Keratinocyte (primary cell): Measurements from ENCODE around the gene TPD52L1. TPM values are rescaled to one million over a fixed set of nuclear protein-coding genes. Genes with fewer than 3 reads are reported as not detected.

Experiments used
- DNase-seq: peaks from one replicate; pipeline ENCODE4 v3.0.0-alpha.2; 2011; ENCODE audit warnings: low read depth, missing footprints, low spot score
- FAIRE-seq: peaks from 2 replicates; lab custom pipeline; 2011; peaks lifted over from hg19 to GRCh38; lab: Jason Lieb, UNC
- H2AFZ ChIP-seq: 2 replicates; pipeline ENCODE4 v1.6.0; 2012; ENCODE audit warnings: low read length, control low read depth, inconsistent platforms; ENCODE audit not compliant: control insufficient read depth
- H3K27ac ChIP-seq: 2 replicates; pipeline ENCODE4 v1.5.1; 2011; ENCODE audit warnings: low read length; ENCODE audit not compliant: control insufficient read depth, insufficient read depth
- H3K27me3 ChIP-seq: 3 replicates; pipeline ENCODE4 v1.6.0; 2011; ENCODE audit warnings: low read length; ENCODE audit not compliant: control insufficient read depth, insufficient read depth; ENCODE audit errors: extremely low read depth
- H3K36me3 ChIP-seq, 2 experiments: 2 replicates in 1 of 2; 3 replicates in 1 of 2; pipeline ENCODE4 v1.5.1; 2011; ENCODE audit warnings: low read length in 2 of 2, mild to moderate bottlenecking in 1 of 2; ENCODE audit not compliant: control insufficient read depth in 2 of 2, insufficient read depth in 2 of 2; ENCODE audit errors: extremely low read depth in 1 of 2
- H3K4me1 ChIP-seq: 3 replicates; pipeline ENCODE4 v1.5.1; 2011; ENCODE audit warnings: low read length; ENCODE audit not compliant: control insufficient read depth, insufficient read depth; ENCODE audit errors: extremely low read depth
- H3K4me2 ChIP-seq: 3 replicates; pipeline ENCODE4 v1.6.0; 2011; ENCODE audit warnings: low read depth, low read length; ENCODE audit not compliant: control insufficient read depth, insufficient read depth; ENCODE audit errors: extremely low read depth
- H3K4me3 ChIP-seq, 3 experiments: fragments of 200-600 bp in 1 of 3; sonication (generic) in 1 of 3; 2 replicates in 2 of 3; 3 replicates in 1 of 3; pipeline ENCODE4 v1.5.1; 2011 to 2016; ENCODE audit warnings: low read length in 3 of 3, mild to moderate bottlenecking in 3 of 3, control low read depth in 2 of 3, inconsistent platforms in 1 of 3, low read depth in 1 of 3, mixed read lengths in 1 of 3, mixed run types in 1 of 3, moderate library complexity in 1 of 3; ENCODE audit not compliant: control insufficient read depth in 2 of 3, insufficient read depth in 2 of 3; ENCODE audit errors: extremely low read depth in 1 of 3
- H3K79me2 ChIP-seq: 2 replicates; pipeline ENCODE4 v1.6.0; 2012; ENCODE audit warnings: low read length; ENCODE audit not compliant: control insufficient read depth, insufficient read depth
- H3K9ac ChIP-seq: 3 replicates; pipeline ENCODE4 v1.6.0; 2011; ENCODE audit warnings: low read length; ENCODE audit not compliant: control insufficient read depth, insufficient read depth; ENCODE audit errors: extremely low read depth
- H3K9me1 ChIP-seq: 3 replicates; pipeline ENCODE4 v1.6.0; 2011; ENCODE audit warnings: low read length; ENCODE audit not compliant: control insufficient read depth, insufficient read depth; ENCODE audit errors: extremely low read depth
- H3K9me3 ChIP-seq: 2 replicates; pipeline ENCODE4 v1.5.1; 2012; ENCODE audit warnings: low read depth, low read length; ENCODE audit not compliant: control insufficient read depth
- H4K20me1 ChIP-seq: 3 replicates; pipeline ENCODE4 v1.6.0; 2011; ENCODE audit warnings: low read length; ENCODE audit not compliant: control insufficient read depth, insufficient read depth; ENCODE audit errors: extremely low read depth
- EZH2 ChIP-seq: IDR thresholded peaks from one replicate; pipeline ENCODE4 v1.6.1; 2012; ENCODE audit warnings: inconsistent platforms, mild to moderate bottlenecking, low read length, moderate library complexity
- dilution Hi-C: fragments of 300-500 bp; cut with MboI; formaldehyde crosslinking; loops from one replicate; pipeline ENCODE4 v1.7.0; 2020; ENCODE audit warnings: low sequenced_read_pairs; ENCODE audit not compliant: extremely low pct_ligation_motif_present
- polyA plus RNA-seq, 5 experiments: library from polyadenylated mRNA; depleted of rRNA in 3 of 5; stranded (reverse) in 3 of 5; stranded (forward) in 1 of 5; unstranded in 1 of 5; fragments of >200 nt; gene quantifications; 1 replicate in 1 of 5; 2 replicates in 3 of 5; 3 replicates in 1 of 5; pipeline versions ENCODE4 v1.2.1 to v1.2.3, GENCODE V29; 2011 to 2012; ENCODE audit warnings: missing spikeins in 2 of 5, low read depth in 1 of 5, low replicate concordance in 1 of 5
- TF ChIP-seq, protein P1 (sequence below), 3 experiments: IDR thresholded peaks in 1 of 3; conservative IDR thresholded peaks in 1 of 3; optimal IDR thresholded peaks in 1 of 3; 2 replicates in 2 of 3; 3 replicates in 1 of 3; pipeline versions ENCODE3 to v1.5.1; 2011; ENCODE audit warnings: low read length in 3 of 3, mild to moderate bottlenecking in 3 of 3, moderate library complexity in 2 of 3, control low read depth in 1 of 3, inconsistent platforms in 1 of 3; ENCODE audit not compliant: insufficient read depth in 2 of 3; ENCODE audit errors: extremely low read depth in 1 of 3

The TPD52L1 gene
- polyA plus RNA-seq, 1 donor (not counting 4 experiments of a cell fraction or from before 2014, with no cell fraction given): 135 TPM

GRCh38 chr6:125231133-125231532, 77.6 kb downstream of the TPD52L1 start:
- FAIRE-seq: no peak
- no peak for DNase-seq
- no peaks in the 10 kb centered on the region for H4K20me1 ChIP-seq
- no peak for TF ChIP-seq EZH2
- TF ChIP-seq, protein P1, sequence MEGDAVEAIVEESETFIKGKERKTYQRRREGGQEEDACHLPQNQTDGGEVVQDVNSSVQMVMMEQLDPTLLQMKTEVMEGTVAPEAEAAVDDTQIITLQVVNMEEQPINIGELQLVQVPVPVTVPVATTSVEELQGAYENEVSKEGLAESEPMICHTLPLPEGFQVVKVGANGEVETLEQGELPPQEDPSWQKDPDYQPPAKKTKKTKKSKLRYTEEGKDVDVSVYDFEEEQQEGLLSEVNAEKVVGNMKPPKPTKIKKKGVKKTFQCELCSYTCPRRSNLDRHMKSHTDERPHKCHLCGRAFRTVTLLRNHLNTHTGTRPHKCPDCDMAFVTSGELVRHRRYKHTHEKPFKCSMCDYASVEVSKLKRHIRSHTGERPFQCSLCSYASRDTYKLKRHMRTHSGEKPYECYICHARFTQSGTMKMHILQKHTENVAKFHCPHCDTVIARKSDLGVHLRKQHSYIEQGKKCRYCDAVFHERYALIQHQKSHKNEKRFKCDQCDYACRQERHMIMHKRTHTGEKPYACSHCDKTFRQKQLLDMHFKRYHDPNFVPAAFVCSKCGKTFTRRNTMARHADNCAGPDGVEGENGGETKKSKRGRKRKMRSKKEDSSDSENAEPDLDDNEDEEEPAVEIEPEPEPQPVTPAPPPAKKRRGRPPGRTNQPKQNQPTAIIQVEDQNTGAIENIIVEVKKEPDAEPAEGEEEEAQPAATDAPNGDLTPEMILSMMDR (optimal IDR thresholded peaks at IDR 0.05 in 1 of 3, IDR thresholded peaks at IDR 0.05 in 1 of 3, conservative IDR thresholded peaks at IDR 0.05 in 1 of 3; ENCODE audit: extremely low read depth in 1 of 3, insufficient read depth in 2 of 3, low read length in 3 of 3): no peak
- no peak overlapping the region for H3K9ac ChIP-seq
- H3K9me1 ChIP-seq: no peaks in the 10 kb centered on the region
- dilution Hi-C loops: no loop called here
- H2AFZ ChIP-seq: no peak overlapping the region
- H3K27me3 ChIP-seq: no peaks in the 10 kb centered on the region
- peaks cover 14% of the 10 kb centered on the region for H3K4me1 ChIP-seq
- no peaks in the 10 kb centered on the region for H3K36me3 ChIP-seq
- no peak overlapping the region for H3K4me2 ChIP-seq
- no peak overlapping the region for H3K27ac ChIP-seq
- H3K9me3 ChIP-seq: no peaks in the 10 kb centered on the region
- no peak overlapping the region for H3K4me3 ChIP-seq
- no peaks in the 10 kb centered on the region for H3K79me2 ChIP-seq

DNA sequence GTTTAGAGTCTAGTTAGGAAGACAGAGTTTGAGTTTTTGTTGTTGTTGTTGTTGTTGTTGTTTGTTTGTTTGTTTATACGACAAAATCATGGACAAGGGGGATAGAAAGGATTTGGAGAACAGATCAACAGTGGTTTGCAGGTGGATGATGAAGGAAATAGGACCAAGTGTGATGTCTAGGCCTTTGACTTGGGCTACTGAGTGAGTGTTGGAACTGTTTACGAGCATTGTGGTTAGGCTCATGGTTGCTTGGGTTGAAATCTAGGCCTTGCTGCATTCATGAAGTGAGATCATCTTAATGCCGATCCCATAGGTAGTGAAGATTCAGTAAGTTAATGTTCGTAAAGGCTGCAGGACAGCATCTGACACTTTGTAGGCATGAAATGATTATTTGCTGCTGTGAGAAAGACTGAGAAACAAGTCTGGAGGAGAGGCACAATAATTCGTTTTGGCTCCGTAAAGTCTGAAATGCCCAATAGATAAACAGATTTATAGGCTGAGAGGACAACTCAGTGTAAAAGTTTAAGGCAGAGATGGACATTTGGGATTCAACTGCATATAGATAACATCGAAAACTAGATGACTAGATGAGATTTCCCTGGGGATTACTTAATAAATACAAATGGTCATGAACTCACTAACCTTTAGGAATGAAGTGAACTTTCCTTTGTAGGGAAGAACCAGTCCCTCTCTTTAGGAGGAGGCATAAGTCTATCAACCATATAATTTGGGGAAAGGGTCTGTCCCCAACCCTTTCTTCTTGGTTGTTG, 78.2 kb downstream of the TPD52L1 start:
- H3K9me1 ChIP-seq: no peaks in the 10 kb centered on the region
- H4K20me1 ChIP-seq: no peaks in the 10 kb centered on the region
- no peaks in the 10 kb centered on the region for H3K27me3 ChIP-seq
- H2AFZ ChIP-seq: no peak overlapping the region
- no peak overlapping the region for H3K9ac ChIP-seq
- H3K4me1 ChIP-seq: peaks cover 14% of the 10 kb centered on the region
- peak overlapping the region; percentile 22 for H3K4me2 ChIP-seq
- dilution Hi-C loops: no loop called here
- H3K9me3 ChIP-seq: no peaks in the 10 kb centered on the region
- FAIRE-seq (peak; percentile 9), DNase-seq (no peak)
- no peak for TF ChIP-seq EZH2
- TF ChIP-seq, protein P1 (optimal IDR thresholded peaks at IDR 0.05 in 1 of 3, IDR thresholded peaks at IDR 0.05 in 1 of 3, conservative IDR thresholded peaks at IDR 0.05 in 1 of 3; ENCODE audit: extremely low read depth in 1 of 3, insufficient read depth in 2 of 3, low read length in 3 of 3): no peak
- no peaks in the 10 kb centered on the region for H3K79me2 ChIP-seq
- no peak overlapping the region for H3K4me3 ChIP-seq
- no peaks in the 10 kb centered on the region for H3K36me3 ChIP-seq
- H3K27ac ChIP-seq: no peak overlapping the region
